Hematopoietic multipotent progenitor cell treated with erythropoietin and hydrocortisone succinate and interleukin-3 and kit ligand, for 8 days (in vitro differentiated cells): Measurements from ENCODE around the gene ANTXRL.
"Not testable (repeated sequence)": the region's sequence is repeated elsewhere in the genome, so short reads cannot be mapped to it uniquely, and the experiment has no call there.

Source experiments
- DNase-seq: peaks from one replicate; pipeline ENCODE4 v3.0.0-alpha.2; 2015

The ANTXRL gene

GRCh38 chr10:46296641-46297141 is 9.9 kb downstream of the ANTXRL start:
- no peak for DNase-seq

GRCh38 chr10:46297406-46298204 is 10.8 kb downstream of the ANTXRL start:
- no peak for DNase-seq

- no peak for DNase-seq
These were observed 11.9 kb downstream of the ANTXRL start for GRCh38 chr10:46298477-46299285.

- DNase-seq = no peak
These were observed 12.4 kb downstream of the ANTXRL start for GRCh38 chr10:46299286-46299535.

GRCh38 chr10:46299536-46300369 is 13.0 kb downstream of the ANTXRL start:
- DNase-seq = no peak

- not testable (repeated sequence) for DNase-seq
These were observed 13.5 kb downstream of the ANTXRL start for GRCh38 chr10:46300370-46300711.

GRCh38 chr10:46301056-46301645 is 14.4 kb downstream of the ANTXRL start:
- DNase-seq = no peak

- no peak for DNase-seq
These were observed 15.1 kb downstream of the ANTXRL start for GRCh38 chr10:46301721-46302479.

GRCh38 chr10:46302765-46303352 is 16.1 kb downstream of the ANTXRL start:
- DNase-seq = not testable (repeated sequence)

GRCh38 chr10:46304062-46304461 is 17.3 kb downstream of the ANTXRL start:
- no peak for DNase-seq

- not testable (repeated sequence) for DNase-seq
These were observed 17.9 kb downstream of the ANTXRL start for GRCh38 chr10:46304671-46305070.

GRCh38 chr10:46305079-46305818 is 18.5 kb downstream of the ANTXRL start:
- no peak for DNase-seq

GRCh38 chr10:46305986-46306385 is 19.2 kb downstream of the ANTXRL start:
- DNase-seq = no peak

- DNase-seq = no peak
These were observed 19.9 kb downstream of the ANTXRL start for GRCh38 chr10:46306516-46307184.

GRCh38 chr10:46307281-46308112 is 20.7 kb downstream of the ANTXRL start:
- DNase-seq = no peak

- DNase-seq = no peak
These were observed 21.3 kb downstream of the ANTXRL start for GRCh38 chr10:46308113-46308415.

- DNase-seq = no peak
These were observed 22.1 kb downstream of the ANTXRL start for GRCh38 chr10:46308666-46309450.

GRCh38 chr10:46309511-46310142 is 22.8 kb downstream of the ANTXRL start:
- no peak for DNase-seq
